ENCODE results near the gene CLDN18.

CLDN18 gene

DNA sequence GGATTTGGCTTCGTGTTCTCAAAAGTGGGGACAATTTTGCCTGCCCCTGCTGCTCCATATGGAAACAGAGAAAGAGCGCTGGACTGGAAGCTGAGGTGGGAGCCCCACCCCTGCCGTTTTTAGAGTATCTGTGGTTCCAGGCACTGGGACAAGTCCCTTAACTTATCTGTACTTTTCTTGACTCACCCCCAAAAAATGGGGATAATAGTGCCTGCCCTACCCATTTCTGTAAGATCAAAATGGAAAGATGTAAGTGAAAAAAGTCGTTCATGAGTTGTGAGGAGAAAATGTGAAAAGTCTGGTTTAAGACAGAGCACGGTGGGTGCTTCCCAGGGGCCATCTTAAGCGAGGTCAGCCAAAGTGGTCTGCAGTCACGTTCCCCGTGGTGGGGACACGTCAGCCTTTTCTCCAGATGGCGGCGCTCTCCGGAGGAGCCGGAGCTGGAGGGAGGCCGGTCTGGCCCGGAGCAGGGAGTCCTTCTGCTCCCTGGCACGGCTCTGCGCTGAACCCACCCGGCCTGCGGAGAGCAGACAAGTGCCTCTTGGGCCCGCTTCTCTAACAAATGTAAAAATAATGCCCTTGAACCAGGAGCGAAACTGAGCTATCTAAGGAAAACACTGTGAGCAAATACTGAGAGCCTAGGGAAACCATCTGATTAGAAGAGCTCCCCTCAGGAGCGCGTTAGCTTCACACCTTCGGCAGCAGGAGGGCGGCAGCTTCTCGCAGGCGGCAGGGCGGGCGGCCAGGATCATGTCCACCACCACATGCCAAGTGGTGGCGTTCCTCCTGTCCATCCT lies at the start of gene CLDN18:
CLDN18 (plus strand) TSS at position 690 of the 797 bp plus-strand sequence; CDS start at position 751, 61 bp downstream.
- no peak for DNase-seq (ENCODE audit: low read depth)

DNA sequence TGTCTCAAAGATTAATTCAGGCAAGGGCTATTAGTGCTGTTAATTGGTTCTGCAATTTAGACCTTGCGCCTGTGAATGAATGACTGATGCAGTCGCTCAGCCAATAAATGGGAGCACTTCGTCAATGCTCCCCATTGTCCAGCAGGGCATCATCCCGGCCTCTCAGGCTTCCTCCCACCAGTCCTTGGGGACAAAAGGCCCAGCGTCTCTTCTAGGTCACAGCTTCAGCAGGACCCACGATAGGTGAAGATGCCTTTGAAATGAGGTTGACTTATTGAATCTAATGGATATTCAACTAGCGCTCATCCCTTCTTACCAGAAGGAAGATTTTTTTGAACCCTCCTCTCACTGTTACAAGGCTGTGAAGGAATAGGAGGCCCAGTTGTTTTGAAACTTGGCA lies 47.7 kb upstream of the CLDN18 start:
- no peak for DNase-seq (ENCODE audit: low read depth)

DNA sequence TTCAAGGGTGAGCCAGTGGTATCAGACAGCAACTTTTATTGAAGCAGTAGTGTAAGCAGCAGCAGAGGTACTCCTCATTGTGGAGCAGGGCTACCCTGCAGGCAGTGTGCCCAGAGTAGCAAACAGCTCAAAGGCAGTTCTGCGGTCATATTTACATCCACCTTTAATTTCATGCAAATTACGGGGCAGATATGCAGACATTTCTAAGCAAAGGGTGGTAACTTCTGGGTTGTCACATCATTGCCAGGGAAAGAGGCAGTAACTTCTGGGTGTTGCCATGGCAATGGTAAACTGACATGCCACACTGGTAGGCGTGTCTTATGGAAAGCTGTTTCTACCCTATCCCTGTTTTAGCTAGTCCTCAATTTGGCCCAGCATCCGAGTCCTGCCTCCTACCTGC lies 46.5 kb upstream of the CLDN18 start:
- DNase-seq (ENCODE audit: low read depth), result no peak

GRCh38 chr3:137970914-137971831 lies 38.8 kb upstream of the CLDN18 start:
- no peak for DNase-seq (ENCODE audit: low read depth)

DNA sequence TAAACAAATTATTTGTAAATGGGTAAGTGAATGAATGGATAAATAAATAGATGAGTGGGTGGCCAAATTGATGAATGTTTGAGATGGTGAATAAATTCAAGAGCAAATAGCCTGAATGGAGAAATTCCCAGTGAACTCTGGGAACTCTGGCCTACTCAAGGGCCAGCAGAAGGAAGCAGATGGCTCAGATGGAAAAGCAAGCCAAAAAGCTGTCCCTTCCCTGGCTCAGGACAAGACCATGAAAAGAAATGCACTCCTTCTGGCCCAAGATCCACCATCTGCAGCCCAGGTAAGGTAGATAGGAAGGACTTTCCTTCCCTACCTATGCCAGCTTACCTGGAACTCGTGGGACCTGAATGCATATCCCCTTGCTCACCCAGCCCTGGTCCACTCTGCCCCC lies 37.6 kb upstream of the CLDN18 start:
- no peak for DNase-seq (ENCODE audit: low read depth)

GRCh38 chr3:137978328-137978727 lies 31.6 kb upstream of the CLDN18 start:
- DNase-seq (ENCODE audit: low read depth), result no peak

GRCh38 chr3:137987723-137988122 lies 22.2 kb upstream of the CLDN18 start:
- DNase-seq (ENCODE audit: low read depth), result no peak

- no peak for DNase-seq (ENCODE audit: low read depth)
Observed at GRCh38 chr3:137988152-137988551, 21.8 kb upstream of the CLDN18 start.

GRCh38 chr3:137988982-137989381 lies 21.0 kb upstream of the CLDN18 start:
- no peak for DNase-seq (ENCODE audit: low read depth)

- DNase-seq (ENCODE audit: low read depth), result no peak
Observed at GRCh38 chr3:137990427-137990826, 19.5 kb upstream of the CLDN18 start.

DNA sequence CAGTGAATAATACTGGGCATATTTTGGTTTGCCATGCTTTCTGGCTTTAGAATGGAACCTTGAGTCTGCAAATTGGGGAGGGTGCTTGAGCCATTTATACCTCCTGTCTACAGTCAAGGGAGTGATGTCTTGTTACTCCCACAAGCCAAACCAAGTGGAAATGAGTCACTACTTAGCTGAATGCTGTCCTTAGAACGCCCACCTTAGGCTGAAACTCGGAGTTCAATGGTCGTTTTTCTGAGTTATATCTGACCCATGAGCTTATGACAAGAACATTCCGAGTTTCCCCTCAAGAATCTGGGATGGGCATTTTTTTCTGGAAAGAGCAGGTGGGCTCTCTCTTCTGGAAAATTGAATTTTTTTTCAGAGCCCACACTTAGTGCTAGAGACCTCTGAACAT lies 17.4 kb upstream of the CLDN18 start:
- DNase-seq (ENCODE audit: low read depth), result no peak

GRCh38 chr3:137998121-137999042 lies 11.6 kb upstream of the CLDN18 start:
- no peak for DNase-seq (ENCODE audit: low read depth)

GRCh38 chr3:138003069-138003468 lies 6.9 kb upstream of the CLDN18 start:
- DNase-seq (ENCODE audit: low read depth), result no peak

- DNase-seq (ENCODE audit: low read depth), result no peak
Observed at GRCh38 chr3:138005627-138006026, 4.3 kb upstream of the CLDN18 start.

DNA sequence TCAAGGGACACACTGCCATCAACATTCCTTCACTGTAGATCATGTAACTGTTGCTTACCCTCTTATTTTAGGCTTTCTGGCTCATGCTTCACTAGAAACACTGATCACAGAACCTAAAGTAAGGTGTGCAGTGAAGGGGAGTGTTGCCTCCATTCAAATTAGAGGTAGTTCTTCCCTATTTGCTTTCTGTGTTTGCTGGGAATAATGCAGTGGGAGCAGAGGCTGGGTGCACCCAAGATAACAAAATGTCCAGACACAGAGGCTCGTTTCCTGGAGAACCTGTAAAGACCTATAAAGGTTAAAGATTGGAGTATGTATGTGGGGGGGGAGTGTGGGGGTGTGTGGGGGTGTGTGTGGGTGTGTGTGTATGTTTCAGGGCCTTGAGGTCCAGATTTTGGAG lies 2.1 kb upstream of the CLDN18 start:
- DNase-seq (ENCODE audit: low read depth), result no peak

DNA sequence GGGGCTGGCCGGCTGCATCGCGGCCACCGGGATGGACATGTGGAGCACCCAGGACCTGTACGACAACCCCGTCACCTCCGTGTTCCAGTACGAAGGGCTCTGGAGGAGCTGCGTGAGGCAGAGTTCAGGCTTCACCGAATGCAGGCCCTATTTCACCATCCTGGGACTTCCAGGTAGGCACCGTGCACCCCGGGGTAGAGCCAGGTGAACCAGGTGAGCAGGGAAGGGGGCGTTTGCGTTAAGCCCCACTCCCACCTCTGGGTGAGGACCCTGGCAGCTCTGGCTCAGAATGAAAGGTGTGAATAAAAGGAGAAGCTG lies 267 bp downstream of the CLDN18 start:
- DNase-seq (ENCODE audit: low read depth), result no peak

DNA sequence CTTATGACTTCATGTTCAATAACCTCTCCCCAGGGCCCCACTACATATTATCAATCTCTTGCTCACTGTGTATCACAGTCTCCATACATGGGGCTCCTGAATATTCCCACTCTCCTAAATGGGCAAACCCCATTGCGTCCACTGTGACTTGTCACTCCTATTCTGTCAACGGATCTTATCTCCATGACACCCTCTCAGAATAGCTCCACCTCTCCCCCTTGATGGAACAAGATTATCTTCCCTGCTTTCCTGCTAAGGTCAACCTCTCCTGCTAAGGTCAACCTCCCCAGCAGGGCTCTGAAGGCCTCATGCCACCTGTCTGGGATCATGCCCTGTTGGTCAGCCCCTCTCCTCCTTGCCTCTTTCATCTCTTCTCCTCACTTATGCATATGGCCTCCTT lies 1.8 kb downstream of the CLDN18 start:
- DNase-seq (ENCODE audit: low read depth), result no peak

- no peak for DNase-seq (ENCODE audit: low read depth)
Observed at GRCh38 chr3:138012526-138012925, 2.6 kb downstream of the CLDN18 start.

DNA sequence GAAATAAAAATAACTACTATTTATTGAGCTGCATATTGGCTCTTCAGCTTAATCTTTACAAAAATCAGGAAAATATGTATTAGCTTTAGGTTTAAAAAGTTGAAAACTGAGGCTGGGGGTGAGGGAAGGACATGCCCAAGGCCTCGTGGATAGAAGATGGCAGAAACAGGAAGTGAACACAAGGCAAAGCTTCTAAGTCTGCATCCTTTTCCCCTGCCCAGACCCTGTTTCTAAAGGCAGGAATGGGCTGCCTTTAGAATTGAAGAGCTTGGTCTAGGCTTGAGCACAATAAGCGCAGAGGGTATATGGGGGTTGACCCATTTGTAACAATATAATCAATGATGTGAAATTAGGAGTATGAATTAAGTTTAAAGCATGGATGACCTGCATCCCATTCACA lies 6.1 kb downstream of the CLDN18 start:
- no peak for DNase-seq (ENCODE audit: low read depth)

DNA sequence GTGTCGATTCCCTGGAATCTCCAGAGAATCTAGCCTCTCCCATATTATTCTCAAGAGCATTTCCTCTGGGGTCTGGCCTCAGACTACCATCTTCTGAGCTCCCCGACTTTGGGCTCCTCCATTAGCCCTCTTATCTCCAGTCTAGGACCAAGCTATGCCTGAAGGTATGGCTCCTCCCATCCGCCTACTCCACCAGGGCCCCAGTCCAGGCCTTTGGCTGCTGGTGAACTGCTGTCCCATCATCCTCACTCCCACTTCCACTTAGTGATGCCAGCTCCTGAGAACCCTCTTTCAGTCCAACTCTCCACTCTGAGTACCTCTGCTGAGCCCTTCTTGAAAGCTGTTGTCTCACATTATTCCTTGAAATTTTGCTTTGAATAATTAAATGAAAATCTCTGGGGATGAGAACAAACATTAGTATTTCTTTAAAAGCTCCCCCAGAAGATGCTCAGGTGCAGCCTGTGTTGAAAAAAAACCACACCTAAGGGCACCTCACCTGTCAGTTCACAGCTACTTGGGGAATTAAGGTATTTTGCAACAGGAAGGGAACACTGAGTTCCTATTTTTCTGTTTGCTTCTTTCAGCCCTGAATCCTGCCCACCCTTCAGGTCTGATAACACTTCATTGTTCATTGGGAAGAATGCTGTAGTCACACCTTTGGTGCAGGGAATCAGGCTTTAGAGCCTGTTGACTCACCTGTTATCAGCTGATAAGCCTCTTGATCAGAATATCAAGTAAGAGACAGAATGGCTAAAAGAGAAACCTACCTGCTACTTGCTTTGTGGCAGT lies 9.5 kb downstream of the CLDN18 start:
- no peak for DNase-seq (ENCODE audit: low read depth)

GRCh38 chr3:138023754-138024153 lies 13.8 kb downstream of the CLDN18 start:
- no peak for DNase-seq (ENCODE audit: low read depth)

Measured in GM04503 (cell line).